Stimulated activated naive CD8-positive, alpha-beta T cell treated with anti-CD3 and anti-CD28 coated beads, Interleukin-15, Interleukin-2, amounts not matched to agents 100 ng/mL and 50 ng/mL, for 24 hours (primary cell): ENCODE data around the gene TMEM132D.

Experiments
- H3K27ac Mint-ChIP-seq: one replicate; pipeline ENCODE4 v1.8.0; 2021; ENCODE audit warnings: mild to moderate bottlenecking, mixed read lengths
- H3K27me3 Mint-ChIP-seq: one replicate; pipeline ENCODE4 v1.8.0; 2021; ENCODE audit warnings: mixed read lengths
- H3K36me3 Mint-ChIP-seq: one replicate; pipeline ENCODE4 v1.8.0; 2021; ENCODE audit warnings: low read depth, mixed read lengths
- H3K4me1 Mint-ChIP-seq: one replicate; pipeline ENCODE4 v1.8.0; 2021; ENCODE audit warnings: low read depth, mixed read lengths
- H3K4me3 Mint-ChIP-seq: one replicate; pipeline ENCODE4 v1.8.0; 2021; ENCODE audit warnings: mild to moderate bottlenecking, mixed read lengths
- H3K9me3 Mint-ChIP-seq: one replicate; pipeline ENCODE4 v1.8.0; 2021; ENCODE audit warnings: mixed read lengths

Gene TMEM132D

DNA sequence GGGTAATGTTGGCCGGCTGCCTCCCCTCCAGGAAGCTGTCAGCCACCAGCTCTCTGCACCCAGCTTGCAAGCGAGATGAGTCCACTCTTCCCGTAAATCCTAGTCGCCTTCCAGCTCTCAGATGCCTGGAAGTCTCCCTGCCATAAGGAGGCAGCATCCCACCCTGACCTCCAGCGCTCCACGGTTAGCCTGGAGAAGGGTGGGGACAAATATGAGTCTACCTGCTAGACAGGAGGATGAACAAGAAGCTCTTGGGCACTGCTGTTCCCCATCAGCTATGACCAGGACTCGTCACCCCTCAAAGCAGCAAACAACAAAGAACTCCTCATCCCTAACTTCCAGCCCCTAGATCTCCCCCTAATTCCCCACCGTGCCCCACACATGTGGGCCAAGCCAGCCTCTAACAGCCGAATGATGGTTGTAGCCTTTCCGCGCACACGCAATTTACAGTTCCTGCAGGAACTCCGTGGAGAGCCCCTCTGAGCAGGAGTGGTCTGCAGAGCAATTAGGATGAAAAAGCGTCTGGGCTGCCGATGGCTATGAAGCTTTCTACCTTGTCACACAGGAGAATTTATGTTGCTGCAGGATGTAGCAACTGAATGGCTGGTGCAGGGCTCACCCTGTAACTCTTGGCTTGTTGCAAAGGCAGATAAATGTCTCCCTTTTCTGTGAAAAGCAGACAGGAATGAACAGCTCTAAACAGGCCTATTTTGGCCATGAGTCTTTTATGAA, 869.1 kb downstream of the TMEM132D start:
- Mint-ChIP-seq H3K9me3 (peaks cover 7% of the 10 kb centered on the region), H3K4me1 (no peaks in the 10 kb centered on the region), H3K4me3 (no peak overlapping the region), H3K36me3 (no peaks in the 10 kb centered on the region), H3K27me3 (no peaks in the 10 kb centered on the region), H3K27ac (no peak overlapping the region)

DNA sequence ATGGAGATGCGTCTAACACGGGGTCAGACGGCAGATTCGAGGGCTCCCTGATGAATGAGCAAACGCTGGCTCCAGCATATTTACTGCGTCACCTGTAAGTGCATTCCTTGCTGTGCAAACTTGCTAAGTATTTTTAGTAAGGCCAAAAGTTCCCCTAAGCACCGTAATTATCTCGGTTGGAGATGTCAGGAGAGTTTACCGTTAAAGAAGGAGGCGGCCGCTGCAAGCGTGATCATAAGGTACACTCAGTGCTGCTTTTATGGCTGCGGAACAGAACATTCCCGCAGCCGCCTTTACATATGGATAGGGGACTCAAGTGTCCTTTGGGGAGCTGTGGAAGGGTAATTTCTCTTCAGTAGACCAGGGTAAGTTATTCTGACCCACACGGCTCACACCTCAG, 875.0 kb downstream of the TMEM132D start:
- no peaks in the 10 kb centered on the region for H3K36me3 Mint-ChIP-seq
- no peak overlapping the region for H3K4me3 Mint-ChIP-seq
- no peak overlapping the region for H3K27ac Mint-ChIP-seq
- no peaks in the 10 kb centered on the region for H3K4me1 Mint-ChIP-seq
- H3K27me3 Mint-ChIP-seq, result no peaks in the 10 kb centered on the region
- peaks cover 4% of the 10 kb centered on the region for H3K9me3 Mint-ChIP-seq

DNA sequence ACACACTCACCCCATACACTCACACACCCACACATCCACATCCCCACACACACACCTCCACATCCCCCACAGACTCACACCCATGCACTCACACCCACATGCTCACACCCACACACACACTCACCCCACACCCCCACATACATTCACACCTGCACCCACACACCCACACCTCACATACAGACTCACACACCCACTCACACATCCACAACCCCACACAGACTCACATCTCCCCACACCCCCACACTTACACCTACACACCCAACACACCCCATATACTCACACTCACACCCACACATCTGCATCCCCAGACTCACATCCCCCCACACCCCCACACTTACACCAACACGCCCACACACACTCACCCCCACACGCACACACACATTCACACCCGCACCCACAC, 878.8 kb downstream of the TMEM132D start:
- H3K27me3 Mint-ChIP-seq, result no peaks in the 10 kb centered on the region
- no peak overlapping the region for H3K4me3 Mint-ChIP-seq
- H3K9me3 Mint-ChIP-seq, result peaks cover 13% of the 10 kb centered on the region
- no peak overlapping the region for H3K27ac Mint-ChIP-seq
- H3K4me1 Mint-ChIP-seq, result no peaks in the 10 kb centered on the region
- H3K36me3 Mint-ChIP-seq, result no peaks in the 10 kb centered on the region
